WTC11 (cell line): Measurements from ENCODE around the gene CAPN13. TPM values are rescaled to one million over a fixed set of nuclear protein-coding genes. Genes with fewer than 3 reads are reported as not detected.

Experiments
- ATAC-seq: fragments of 200-7000 bp; cut with Tn5 transposase; 2 replicates; pipeline ENCODE4 v1.10.0; 2021; ENCODE audit warnings: mild to moderate bottlenecking, moderate library complexity
- CTCF ChIA-PET: fragments of 300-600 bp; sonication (Branson Sonifier 250); formaldehyde crosslinking; loops from one replicate; lab custom pipeline; 2021; ENCODE audit warnings: antibody characterized with exemption; lab: Charles Lee
- POLR2A ChIA-PET: fragments of 350-600 bp; sonication (Branson Sonifier 250); formaldehyde crosslinking; loops from one replicate; lab custom pipeline; 2021; ENCODE audit warnings: antibody characterized with exemption; lab: Charles Lee
- DNase-seq: peaks from one replicate; pipeline ENCODE4 v3.0.0; 2021; ENCODE audit warnings: low spot score
- H3K27ac Mint-ChIP-seq: 2 replicates; pipeline ENCODE4 v1.8.0; 2021; ENCODE audit warnings: mixed read lengths
- H3K27me3 Mint-ChIP-seq: 2 replicates; pipeline ENCODE4 v1.8.0; 2021; ENCODE audit warnings: low read depth, mild to moderate bottlenecking, moderate library complexity, mixed read lengths
- H3K36me3 Mint-ChIP-seq: 2 replicates; pipeline ENCODE4 v1.8.0; 2021; ENCODE audit warnings: mixed read lengths
- H3K4me1 Mint-ChIP-seq: 2 replicates; pipeline ENCODE4 v1.8.0; 2022; ENCODE audit warnings: mixed read lengths
- H3K4me3 Mint-ChIP-seq: 2 replicates; pipeline ENCODE4 v1.8.0; 2021; ENCODE audit warnings: mild to moderate bottlenecking, moderate library complexity, mixed read lengths
- H3K9me3 Mint-ChIP-seq: 2 replicates; pipeline ENCODE4 v1.8.0; 2021; ENCODE audit warnings: mixed read lengths
- AFF4 ChIP-seq: sonication (generic); formaldehyde crosslinking; IDR thresholded peaks from 2 replicates; pipeline ENCODE4 v1.8.1; 2023; ENCODE audit warnings: mild to moderate bottlenecking, missing genetic modification reagents, borderline replicate concordance
- CBFB ChIP-seq: sonication (generic); formaldehyde crosslinking; IDR thresholded peaks from 2 replicates; pipeline ENCODE4 v1.8.1; 2022; ENCODE audit warnings: mild to moderate bottlenecking, low read depth, missing genetic modification reagents
- E2F1 ChIP-seq: sonication (generic); formaldehyde crosslinking; IDR thresholded peaks from 2 replicates; pipeline ENCODE4 v1.8.0; 2022; ENCODE audit warnings: mild to moderate bottlenecking, missing genetic modification reagents
- FOXP1 ChIP-seq: sonication (generic); formaldehyde crosslinking; IDR thresholded peaks from 2 replicates; pipeline ENCODE4 v1.8.0; 2022; ENCODE audit warnings: missing genetic modification reagents, mild to moderate bottlenecking, moderate library complexity, borderline replicate concordance
- GABPB1 ChIP-seq: sonication (generic); formaldehyde crosslinking; IDR thresholded peaks from 2 replicates; pipeline ENCODE4 v1.8.1; 2023; ENCODE audit warnings: mild to moderate bottlenecking, missing genetic modification reagents
- GRHL2 ChIP-seq: fragments of 250-450 bp; sonication (Bioruptor Pico); IDR thresholded peaks from 2 replicates; pipeline ENCODE4 v1.8.0; 2022; ENCODE audit warnings: mild to moderate bottlenecking, moderate library complexity; ENCODE audit not compliant: insufficient replicate concordance, severe bottlenecking
- GTF2I ChIP-seq: fragments of 250-450 bp; sonication (Bioruptor Pico); conservative IDR thresholded peaks from 2 replicates; pipeline ENCODE4 v1.4.0; 2021; ENCODE audit warnings: mild to moderate bottlenecking
- MYBL2 ChIP-seq: sonication (generic); formaldehyde crosslinking; IDR thresholded peaks from 2 replicates; pipeline ENCODE4 v1.8.1; 2023; ENCODE audit warnings: mild to moderate bottlenecking, moderate library complexity, missing genetic modification reagents
- NFYB ChIP-seq: sonication (generic); formaldehyde crosslinking; conservative IDR thresholded peaks from 2 replicates; pipeline ENCODE4 v1.8.0; 2022; ENCODE audit warnings: low read depth, missing genetic modification reagents
- PREB ChIP-seq: sonication (generic); formaldehyde crosslinking; IDR thresholded peaks from 2 replicates; pipeline ENCODE4 v1.8.1; 2022; ENCODE audit warnings: mild to moderate bottlenecking, missing genetic modification reagents, moderate library complexity, borderline replicate concordance
- SMAD3 ChIP-seq: sonication (generic); formaldehyde crosslinking; IDR thresholded peaks from 2 replicates; pipeline ENCODE4 v1.8.0; 2022; ENCODE audit warnings: missing genetic modification reagents, mild to moderate bottlenecking, borderline replicate concordance
- TEAD1 ChIP-seq: sonication (generic); formaldehyde crosslinking; IDR thresholded peaks from 2 replicates; pipeline ENCODE4 v1.8.0; 2022; ENCODE audit warnings: mild to moderate bottlenecking, missing genetic modification reagents
- TEAD4 ChIP-seq: sonication (generic); formaldehyde crosslinking; IDR thresholded peaks from 2 replicates; pipeline ENCODE4 v1.8.0; 2022; ENCODE audit warnings: mild to moderate bottlenecking, missing genetic modification reagents
- TP53 ChIP-seq: sonication (generic); formaldehyde crosslinking; IDR thresholded peaks from 2 replicates; pipeline ENCODE4 v1.8.1; 2023; ENCODE audit warnings: mild to moderate bottlenecking, missing genetic modification reagents
- ZNF121 ChIP-seq: sonication (generic); formaldehyde crosslinking; IDR thresholded peaks from 2 replicates; pipeline ENCODE4 v1.8.0; 2023; ENCODE audit warnings: missing genetic modification reagents
- ZNF396 ChIP-seq: fragments of 250-450 bp; sonication (Bioruptor Pico); IDR thresholded peaks from 2 replicates; pipeline ENCODE4 v1.8.0; 2021; ENCODE audit warnings: mild to moderate bottlenecking, moderate library complexity, borderline replicate concordance
- total RNA-seq: library from RNA; stranded (reverse); gene quantifications from 3 replicates; pipeline ENCODE4 v1.2.3, GENCODE V29; 2021
- TF ChIP-seq, protein P1 (sequence below): fragments of 200-600 bp; IDR thresholded peaks from 2 replicates; pipeline ENCODE4 v1.8.0; 2022; ENCODE audit warnings: antibody characterized with exemption
- TF ChIP-seq, protein P2 (sequence below): sonication (generic); formaldehyde crosslinking; IDR thresholded peaks from 2 replicates; pipeline ENCODE4 v1.8.1; 2023; ENCODE audit warnings: mild to moderate bottlenecking, missing genetic modification reagents
- TF ChIP-seq, protein P3 (sequence below): fragments of 250-450 bp; sonication (Bioruptor Pico); IDR thresholded peaks from 2 replicates; pipeline ENCODE4 v1.9.0; 2021; ENCODE audit warnings: mild to moderate bottlenecking, borderline replicate concordance
- TF ChIP-seq, protein P4 (sequence below): sonication (generic); formaldehyde crosslinking; IDR thresholded peaks from 2 replicates; pipeline ENCODE4 v1.8.1; 2023; ENCODE audit warnings: mild to moderate bottlenecking, missing genetic modification reagents, moderate library complexity

CAPN13 gene
- total RNA-seq, 1 experiment from 2014 or later: 1.7 TPM

- TF ChIP-seq, protein P1, sequence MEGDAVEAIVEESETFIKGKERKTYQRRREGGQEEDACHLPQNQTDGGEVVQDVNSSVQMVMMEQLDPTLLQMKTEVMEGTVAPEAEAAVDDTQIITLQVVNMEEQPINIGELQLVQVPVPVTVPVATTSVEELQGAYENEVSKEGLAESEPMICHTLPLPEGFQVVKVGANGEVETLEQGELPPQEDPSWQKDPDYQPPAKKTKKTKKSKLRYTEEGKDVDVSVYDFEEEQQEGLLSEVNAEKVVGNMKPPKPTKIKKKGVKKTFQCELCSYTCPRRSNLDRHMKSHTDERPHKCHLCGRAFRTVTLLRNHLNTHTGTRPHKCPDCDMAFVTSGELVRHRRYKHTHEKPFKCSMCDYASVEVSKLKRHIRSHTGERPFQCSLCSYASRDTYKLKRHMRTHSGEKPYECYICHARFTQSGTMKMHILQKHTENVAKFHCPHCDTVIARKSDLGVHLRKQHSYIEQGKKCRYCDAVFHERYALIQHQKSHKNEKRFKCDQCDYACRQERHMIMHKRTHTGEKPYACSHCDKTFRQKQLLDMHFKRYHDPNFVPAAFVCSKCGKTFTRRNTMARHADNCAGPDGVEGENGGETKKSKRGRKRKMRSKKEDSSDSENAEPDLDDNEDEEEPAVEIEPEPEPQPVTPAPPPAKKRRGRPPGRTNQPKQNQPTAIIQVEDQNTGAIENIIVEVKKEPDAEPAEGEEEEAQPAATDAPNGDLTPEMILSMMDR: no peak
- TF ChIP-seq GTF2I (CRISPR knock-in tag) (no peak), TP53 (CRISPR knock-in tag) (no peak), E2F1 (CRISPR knock-in tag) (no peak), MYBL2 (no peak), CBFB (CRISPR knock-in tag) (no peak), ZNF121 (no peak)
- TF ChIP-seq, protein P2, sequence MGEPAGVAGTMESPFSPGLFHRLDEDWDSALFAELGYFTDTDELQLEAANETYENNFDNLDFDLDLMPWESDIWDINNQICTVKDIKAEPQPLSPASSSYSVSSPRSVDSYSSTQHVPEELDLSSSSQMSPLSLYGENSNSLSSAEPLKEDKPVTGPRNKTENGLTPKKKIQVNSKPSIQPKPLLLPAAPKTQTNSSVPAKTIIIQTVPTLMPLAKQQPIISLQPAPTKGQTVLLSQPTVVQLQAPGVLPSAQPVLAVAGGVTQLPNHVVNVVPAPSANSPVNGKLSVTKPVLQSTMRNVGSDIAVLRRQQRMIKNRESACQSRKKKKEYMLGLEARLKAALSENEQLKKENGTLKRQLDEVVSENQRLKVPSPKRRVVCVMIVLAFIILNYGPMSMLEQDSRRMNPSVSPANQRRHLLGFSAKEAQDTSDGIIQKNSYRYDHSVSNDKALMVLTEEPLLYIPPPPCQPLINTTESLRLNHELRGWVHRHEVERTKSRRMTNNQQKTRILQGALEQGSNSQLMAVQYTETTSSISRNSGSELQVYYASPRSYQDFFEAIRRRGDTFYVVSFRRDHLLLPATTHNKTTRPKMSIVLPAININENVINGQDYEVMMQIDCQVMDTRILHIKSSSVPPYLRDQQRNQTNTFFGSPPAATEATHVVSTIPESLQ (CRISPR knock-in tag): no peak
Measured at GRCh38 chr2:30758191-30758651, 49.0 kb downstream of the CAPN13 start (continued).

DNA sequence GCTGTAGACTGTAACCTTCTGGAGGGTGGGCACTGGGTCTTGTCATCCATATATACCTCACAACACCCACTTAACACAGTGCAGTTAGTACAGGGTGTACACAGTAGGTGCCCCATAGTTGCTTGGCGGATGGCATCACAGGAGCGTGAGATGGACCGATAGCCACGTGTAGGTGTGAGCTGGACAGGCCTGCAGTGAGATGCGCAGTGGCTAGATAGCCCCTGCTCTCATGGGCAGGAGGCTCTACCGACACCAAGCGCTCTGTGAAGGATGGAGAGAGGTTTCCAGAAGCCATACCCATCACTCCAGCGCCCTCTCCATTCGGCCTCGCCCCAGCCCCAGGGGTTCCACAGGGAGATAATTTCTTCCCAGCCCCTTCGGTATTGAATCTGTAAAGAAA lies 49.5 kb downstream of the CAPN13 start:
- POLR2A ChIA-PET: no interaction called here
- H3K4me3 Mint-ChIP-seq: no peak overlapping the region
- CTCF ChIA-PET: interaction anchor here (1.1 kb wide), 1 partner anchor 105 kb away, joined by 3 read pairs; no protein-coding TSS in a partner anchor
- peaks cover 7% of the 10 kb centered on the region; the same call in 1 of the 2 replicates for H3K9me3 Mint-ChIP-seq
- DNase-seq (no peak), ATAC-seq (no peak)
- H3K36me3 Mint-ChIP-seq: no peaks in the 10 kb centered on the region
- H3K27ac Mint-ChIP-seq: no peak overlapping the region
- no peaks in the 10 kb centered on the region for H3K27me3 Mint-ChIP-seq
- peaks cover 24% of the 10 kb centered on the region for H3K4me1 Mint-ChIP-seq
- TF ChIP-seq GRHL2 (CRISPR knock-in tag) (no peak), PREB (CRISPR knock-in tag) (no peak), AFF4 (CRISPR knock-in tag) (no peak), FOXP1 (CRISPR knock-in tag) (no peak), SMAD3 (CRISPR knock-in tag) (no peak), TP53 (CRISPR knock-in tag) (no peak), TEAD1 (CRISPR knock-in tag) (no peak), ZNF396 (CRISPR knock-in tag) (no peak), GABPB1 (no peak), ZNF121 (no peak), NFYB (CRISPR knock-in tag) (no peak), TEAD4 (CRISPR knock-in tag) (no peak)
- TF ChIP-seq, protein P3, sequence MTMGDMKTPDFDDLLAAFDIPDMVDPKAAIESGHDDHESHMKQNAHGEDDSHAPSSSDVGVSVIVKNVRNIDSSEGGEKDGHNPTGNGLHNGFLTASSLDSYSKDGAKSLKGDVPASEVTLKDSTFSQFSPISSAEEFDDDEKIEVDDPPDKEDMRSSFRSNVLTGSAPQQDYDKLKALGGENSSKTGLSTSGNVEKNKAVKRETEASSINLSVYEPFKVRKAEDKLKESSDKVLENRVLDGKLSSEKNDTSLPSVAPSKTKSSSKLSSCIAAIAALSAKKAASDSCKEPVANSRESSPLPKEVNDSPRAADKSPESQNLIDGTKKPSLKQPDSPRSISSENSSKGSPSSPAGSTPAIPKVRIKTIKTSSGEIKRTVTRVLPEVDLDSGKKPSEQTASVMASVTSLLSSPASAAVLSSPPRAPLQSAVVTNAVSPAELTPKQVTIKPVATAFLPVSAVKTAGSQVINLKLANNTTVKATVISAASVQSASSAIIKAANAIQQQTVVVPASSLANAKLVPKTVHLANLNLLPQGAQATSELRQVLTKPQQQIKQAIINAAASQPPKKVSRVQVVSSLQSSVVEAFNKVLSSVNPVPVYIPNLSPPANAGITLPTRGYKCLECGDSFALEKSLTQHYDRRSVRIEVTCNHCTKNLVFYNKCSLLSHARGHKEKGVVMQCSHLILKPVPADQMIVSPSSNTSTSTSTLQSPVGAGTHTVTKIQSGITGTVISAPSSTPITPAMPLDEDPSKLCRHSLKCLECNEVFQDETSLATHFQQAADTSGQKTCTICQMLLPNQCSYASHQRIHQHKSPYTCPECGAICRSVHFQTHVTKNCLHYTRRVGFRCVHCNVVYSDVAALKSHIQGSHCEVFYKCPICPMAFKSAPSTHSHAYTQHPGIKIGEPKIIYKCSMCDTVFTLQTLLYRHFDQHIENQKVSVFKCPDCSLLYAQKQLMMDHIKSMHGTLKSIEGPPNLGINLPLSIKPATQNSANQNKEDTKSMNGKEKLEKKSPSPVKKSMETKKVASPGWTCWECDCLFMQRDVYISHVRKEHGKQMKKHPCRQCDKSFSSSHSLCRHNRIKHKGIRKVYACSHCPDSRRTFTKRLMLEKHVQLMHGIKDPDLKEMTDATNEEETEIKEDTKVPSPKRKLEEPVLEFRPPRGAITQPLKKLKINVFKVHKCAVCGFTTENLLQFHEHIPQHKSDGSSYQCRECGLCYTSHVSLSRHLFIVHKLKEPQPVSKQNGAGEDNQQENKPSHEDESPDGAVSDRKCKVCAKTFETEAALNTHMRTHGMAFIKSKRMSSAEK (CRISPR knock-in tag): no peak
- TF ChIP-seq, protein P4, sequence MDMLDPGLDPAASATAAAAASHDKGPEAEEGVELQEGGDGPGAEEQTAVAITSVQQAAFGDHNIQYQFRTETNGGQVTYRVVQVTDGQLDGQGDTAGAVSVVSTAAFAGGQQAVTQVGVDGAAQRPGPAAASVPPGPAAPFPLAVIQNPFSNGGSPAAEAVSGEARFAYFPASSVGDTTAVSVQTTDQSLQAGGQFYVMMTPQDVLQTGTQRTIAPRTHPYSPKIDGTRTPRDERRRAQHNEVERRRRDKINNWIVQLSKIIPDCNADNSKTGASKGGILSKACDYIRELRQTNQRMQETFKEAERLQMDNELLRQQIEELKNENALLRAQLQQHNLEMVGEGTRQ (CRISPR knock-in tag): no peak
